Measurements from ENCODE around the gene LUC7L2.
"Not testable (repeated sequence)": the region's sequence is repeated elsewhere in the genome, so short reads cannot be mapped to it uniquely, and the experiment has no call there.

The LUC7L2 gene

GRCh38 chr7:139339025-139339424, 20.7 kb upstream of the LUC7L2 start:
- no peak overlapping the region for H3K27ac ChIP-seq (ENCODE audit: low read length)

GRCh38 chr7:139339698-139340036, 20.0 kb upstream of the LUC7L2 start:
- H3K9ac ChIP-seq (ENCODE audit: low read length): peak overlapping the region; percentile 99
- peaks cover 5% of the 10 kb centered on the region for H3K4me1 ChIP-seq (ENCODE audit: control insufficient read depth, low read depth, low read length)
- H3K27ac ChIP-seq (ENCODE audit: low read length): no peak overlapping the region
- H3K9me3 ChIP-seq (ENCODE audit: control insufficient read depth, low read depth, low read length): no peaks in the 10 kb centered on the region
- H3K36me3 ChIP-seq (ENCODE audit: control insufficient read depth, low read depth, low read length): no peaks in the 10 kb centered on the region
- H3K4me3 ChIP-seq (ENCODE audit: low read length): peak overlapping the region; percentile 94
- no peaks in the 10 kb centered on the region for H3K27me3 ChIP-seq (ENCODE audit: control insufficient read depth, insufficient read depth, low read length)

More at GRCh38 chr7:139339025-139339424, 20.7 kb upstream of the LUC7L2 start:
- Histone ChIP-seq H3K9me3 (ENCODE audit: control insufficient read depth, low read depth, low read length) (no peaks in the 10 kb centered on the region), H3K9ac (ENCODE audit: low read length) (no peak overlapping the region), H3K4me3 (ENCODE audit: low read length) (no peak overlapping the region), H3K4me1 (ENCODE audit: control insufficient read depth, low read depth, low read length) (peaks cover 5% of the 10 kb centered on the region), H3K36me3 (ENCODE audit: control insufficient read depth, low read depth, low read length) (no peaks in the 10 kb centered on the region), H3K27me3 (ENCODE audit: control insufficient read depth, insufficient read depth, low read length) (no peaks in the 10 kb centered on the region)

GRCh38 chr7:139340037-139340807, 19.5 kb upstream of the LUC7L2 start:
- no peaks in the 10 kb centered on the region for H3K9me3 ChIP-seq (ENCODE audit: control insufficient read depth, low read depth, low read length)
- H3K9ac ChIP-seq (ENCODE audit: low read length): peak overlapping the region; percentile 99
- H3K27ac ChIP-seq (ENCODE audit: low read length): peak overlapping the region; percentile 98
- H3K4me1 ChIP-seq (ENCODE audit: control insufficient read depth, low read depth, low read length): peaks cover 5% of the 10 kb centered on the region
- no peaks in the 10 kb centered on the region for H3K27me3 ChIP-seq (ENCODE audit: control insufficient read depth, insufficient read depth, low read length)
- H3K4me3 ChIP-seq (ENCODE audit: low read length): peak overlapping the region; percentile 94
- H3K36me3 ChIP-seq (ENCODE audit: control insufficient read depth, low read depth, low read length): no peaks in the 10 kb centered on the region

GRCh38 chr7:139340808-139341057, 19.0 kb upstream of the LUC7L2 start:
- peak overlapping the region; percentile 94 for H3K4me3 ChIP-seq (ENCODE audit: low read length)
- no peaks in the 10 kb centered on the region for H3K9me3 ChIP-seq (ENCODE audit: control insufficient read depth, low read depth, low read length)
- peaks cover 5% of the 10 kb centered on the region for H3K4me1 ChIP-seq (ENCODE audit: control insufficient read depth, low read depth, low read length)

GRCh38 chr7:139341058-139341775, 18.5 kb upstream of the LUC7L2 start, which contains the start of gene FMC1:
TSS of gene FMC1 (plus strand) at chr7:139341337. CDS start at chr7:139341385, 48 bp downstream.
- peaks cover 5% of the 10 kb centered on the region for H3K4me1 ChIP-seq (ENCODE audit: control insufficient read depth, low read depth, low read length)

More at GRCh38 chr7:139340808-139341057, 19.0 kb upstream of the LUC7L2 start:
- Histone ChIP-seq H3K27ac (ENCODE audit: low read length) (peak overlapping the region; percentile 98), H3K27me3 (ENCODE audit: control insufficient read depth, insufficient read depth, low read length) (no peaks in the 10 kb centered on the region), H3K36me3 (ENCODE audit: control insufficient read depth, low read depth, low read length) (no peaks in the 10 kb centered on the region), H3K9ac (ENCODE audit: low read length) (peak overlapping the region; percentile 99)

GRCh38 chr7:139341776-139342226, 17.9 kb upstream of the LUC7L2 start:
- Histone ChIP-seq H3K27me3 (ENCODE audit: control insufficient read depth, insufficient read depth, low read length) (no peaks in the 10 kb centered on the region), H3K27ac (ENCODE audit: low read length) (peak overlapping the region; percentile 98), H3K36me3 (ENCODE audit: control insufficient read depth, low read depth, low read length) (peaks cover 6% of the 10 kb centered on the region), H3K9ac (ENCODE audit: low read length) (peak overlapping the region; percentile 99), H3K4me3 (ENCODE audit: low read length) (peak overlapping the region; percentile 94), H3K4me1 (ENCODE audit: control insufficient read depth, low read depth, low read length) (peaks cover 5% of the 10 kb centered on the region), H3K9me3 (ENCODE audit: control insufficient read depth, low read depth, low read length) (no peaks in the 10 kb centered on the region)

More at GRCh38 chr7:139341058-139341775, 18.5 kb upstream of the LUC7L2 start, which contains the start of gene FMC1:
- no peaks in the 10 kb centered on the region for H3K36me3 ChIP-seq (ENCODE audit: control insufficient read depth, low read depth, low read length)
- peak within 1 kb of the TSS; percentile 99 for H3K9ac ChIP-seq (ENCODE audit: low read length)
- H3K27me3 ChIP-seq (ENCODE audit: control insufficient read depth, insufficient read depth, low read length): no peaks in the 10 kb centered on the region
- H3K27ac ChIP-seq (ENCODE audit: low read length): peak within 1 kb of the TSS; percentile 98
- peak within 1 kb of the TSS; percentile 94 for H3K4me3 ChIP-seq (ENCODE audit: low read length)
- no peaks in the 10 kb centered on the region for H3K9me3 ChIP-seq (ENCODE audit: control insufficient read depth, low read depth, low read length)

- peaks cover 5% of the 10 kb centered on the region for H3K4me1 ChIP-seq (ENCODE audit: control insufficient read depth, low read depth, low read length)
- no peak overlapping the region for H3K4me3 ChIP-seq (ENCODE audit: low read length)
- no peak overlapping the region for H3K27ac ChIP-seq (ENCODE audit: low read length)
- no peak overlapping the region for H3K9ac ChIP-seq (ENCODE audit: low read length)
- peaks cover 8% of the 10 kb centered on the region for H3K36me3 ChIP-seq (ENCODE audit: control insufficient read depth, low read depth, low read length)
- H3K27me3 ChIP-seq (ENCODE audit: control insufficient read depth, insufficient read depth, low read length): no peaks in the 10 kb centered on the region
- H3K9me3 ChIP-seq (ENCODE audit: control insufficient read depth, low read depth, low read length): no peaks in the 10 kb centered on the region
These were observed 14.7 kb upstream of the LUC7L2 start for GRCh38 chr7:139345042-139345441.

- H3K36me3 ChIP-seq (ENCODE audit: control insufficient read depth, low read depth, low read length): peaks cover 8% of the 10 kb centered on the region
These were observed 8.7 kb upstream of the LUC7L2 start for GRCh38 chr7:139351027-139351426.

GRCh38 chr7:139354729-139355128, 5.0 kb upstream of the LUC7L2 start:
- Histone ChIP-seq H3K27me3 (ENCODE audit: control insufficient read depth, insufficient read depth, low read length) (no peaks in the 10 kb centered on the region), H3K9me3 (ENCODE audit: control insufficient read depth, low read depth, low read length) (no peaks in the 10 kb centered on the region), H3K4me1 (ENCODE audit: control insufficient read depth, low read depth, low read length) (peaks cover 6% of the 10 kb centered on the region), H3K9ac (ENCODE audit: low read length) (no peak overlapping the region), H3K4me3 (ENCODE audit: low read length) (no peak overlapping the region), H3K36me3 (ENCODE audit: control insufficient read depth, low read depth, low read length) (no peaks in the 10 kb centered on the region), H3K27ac (ENCODE audit: low read length) (no peak overlapping the region)

More at GRCh38 chr7:139351027-139351426, 8.7 kb upstream of the LUC7L2 start:
- Histone ChIP-seq H3K27me3 (ENCODE audit: control insufficient read depth, insufficient read depth, low read length) (no peaks in the 10 kb centered on the region), H3K9me3 (ENCODE audit: control insufficient read depth, low read depth, low read length) (no peaks in the 10 kb centered on the region), H3K4me3 (ENCODE audit: low read length) (no peak overlapping the region), H3K4me1 (ENCODE audit: control insufficient read depth, low read depth, low read length) (no peaks in the 10 kb centered on the region), H3K9ac (ENCODE audit: low read length) (no peak overlapping the region), H3K27ac (ENCODE audit: low read length) (no peak overlapping the region)

GRCh38 chr7:139355320-139355719, 4.4 kb upstream of the LUC7L2 start:
- Histone ChIP-seq H3K27me3 (ENCODE audit: control insufficient read depth, insufficient read depth, low read length) (no peaks in the 10 kb centered on the region), H3K9ac (ENCODE audit: low read length) (no peak overlapping the region), H3K9me3 (ENCODE audit: control insufficient read depth, low read depth, low read length) (no peaks in the 10 kb centered on the region), H3K36me3 (ENCODE audit: control insufficient read depth, low read depth, low read length) (no peaks in the 10 kb centered on the region), H3K4me1 (ENCODE audit: control insufficient read depth, low read depth, low read length) (peaks cover 6% of the 10 kb centered on the region), H3K4me3 (ENCODE audit: low read length) (no peak overlapping the region), H3K27ac (ENCODE audit: low read length) (no peak overlapping the region)

- peak overlapping the region; percentile 97 for H3K9ac ChIP-seq (ENCODE audit: low read length)
- H3K27ac ChIP-seq (ENCODE audit: low read length); H3K9me3 ChIP-seq (ENCODE audit: control insufficient read depth, low read depth, low read length); H3K27me3 ChIP-seq (ENCODE audit: control insufficient read depth, insufficient read depth, low read length); H3K36me3 ChIP-seq (ENCODE audit: control insufficient read depth, low read depth, low read length): not testable (repeated sequence)
- peak overlapping the region; percentile 94 for H3K4me3 ChIP-seq (ENCODE audit: low read length)
- H3K4me1 ChIP-seq (ENCODE audit: control insufficient read depth, low read depth, low read length): peaks cover 20% of the 10 kb centered on the region
These were observed 1.8 kb upstream of the LUC7L2 start for GRCh38 chr7:139357729-139358506.
